ENCODE results near the gene CHST13.

- TF ChIP-seq CTCF (IDR thresholded peaks at IDR 0.05) (no peak), POLR2AphosphoS5 (IDR thresholded peaks at IDR 0.05) (no peak), POLR2A (IDR thresholded peaks at IDR 0.05) (no peak)
These were observed 7.0 kb upstream of the CHST13 start for GRCh38 chr3:126516936-126517290.
